Subcutaneous preadipocyte (primary cell): ENCODE data around the gene PHF24. TPM values are rescaled to one million over a fixed set of nuclear protein-coding genes. Genes with fewer than 3 reads are reported as not detected.

Source experiments
- total RNA-seq: library from RNA; depleted of rRNA; stranded (reverse); fragments of >200 nt; gene quantifications from 2 replicates; pipeline ENCODE4 v1.2.3, GENCODE V29; 2012

PHF24 gene
- total RNA-seq: not detected in 2 replicates

DNA sequence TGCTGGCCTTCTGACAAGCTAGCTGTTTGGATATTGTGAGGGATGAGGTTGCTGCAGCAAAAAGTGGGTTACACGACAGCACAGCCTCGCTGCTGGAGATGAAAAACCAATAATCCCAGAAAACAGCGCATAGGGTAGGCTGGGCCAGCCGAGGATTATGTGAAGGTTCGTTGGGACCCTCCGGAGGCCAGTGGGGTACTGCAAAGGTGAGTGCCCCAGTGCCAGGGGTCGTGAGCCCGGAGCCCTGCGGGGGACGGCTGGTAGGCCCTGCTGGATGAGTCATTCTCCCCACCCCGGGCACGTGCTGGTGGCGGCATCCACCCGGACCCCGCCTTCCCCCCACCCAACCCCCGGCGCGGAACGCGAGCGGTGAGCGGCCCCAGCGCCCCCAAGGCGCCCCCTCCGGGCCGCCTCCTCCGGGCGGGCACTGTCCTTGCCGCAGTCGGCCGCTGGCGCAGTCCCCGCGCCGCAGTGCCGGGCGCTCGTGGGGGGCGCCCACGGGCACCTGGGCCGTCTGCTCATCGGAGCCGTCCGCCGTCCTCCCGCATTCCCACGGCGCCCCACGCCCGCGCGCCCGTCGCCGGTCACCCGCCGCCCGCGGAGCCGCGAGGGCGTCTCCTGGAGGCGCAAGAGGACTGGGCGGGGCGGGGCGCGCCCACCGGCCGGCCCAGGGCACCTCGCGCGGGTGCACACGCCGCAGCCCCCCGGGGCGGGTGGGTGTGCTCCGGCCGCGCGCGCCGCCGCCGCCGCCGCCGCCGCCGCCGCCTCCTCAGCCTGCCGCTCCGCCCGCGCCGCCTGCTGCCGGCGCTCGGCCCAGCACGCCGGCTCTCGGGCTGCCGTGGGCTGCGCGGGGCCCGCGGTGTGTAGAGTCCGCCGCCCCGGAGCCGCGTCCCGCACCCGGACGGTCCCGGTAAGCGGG is at the start of gene PHF24:
TSS of gene PHF24 (plus strand) at position 794 of the 919 bp plus-strand sequence. CDS start 13,014 bp downstream, outside the sequence.

DNA sequence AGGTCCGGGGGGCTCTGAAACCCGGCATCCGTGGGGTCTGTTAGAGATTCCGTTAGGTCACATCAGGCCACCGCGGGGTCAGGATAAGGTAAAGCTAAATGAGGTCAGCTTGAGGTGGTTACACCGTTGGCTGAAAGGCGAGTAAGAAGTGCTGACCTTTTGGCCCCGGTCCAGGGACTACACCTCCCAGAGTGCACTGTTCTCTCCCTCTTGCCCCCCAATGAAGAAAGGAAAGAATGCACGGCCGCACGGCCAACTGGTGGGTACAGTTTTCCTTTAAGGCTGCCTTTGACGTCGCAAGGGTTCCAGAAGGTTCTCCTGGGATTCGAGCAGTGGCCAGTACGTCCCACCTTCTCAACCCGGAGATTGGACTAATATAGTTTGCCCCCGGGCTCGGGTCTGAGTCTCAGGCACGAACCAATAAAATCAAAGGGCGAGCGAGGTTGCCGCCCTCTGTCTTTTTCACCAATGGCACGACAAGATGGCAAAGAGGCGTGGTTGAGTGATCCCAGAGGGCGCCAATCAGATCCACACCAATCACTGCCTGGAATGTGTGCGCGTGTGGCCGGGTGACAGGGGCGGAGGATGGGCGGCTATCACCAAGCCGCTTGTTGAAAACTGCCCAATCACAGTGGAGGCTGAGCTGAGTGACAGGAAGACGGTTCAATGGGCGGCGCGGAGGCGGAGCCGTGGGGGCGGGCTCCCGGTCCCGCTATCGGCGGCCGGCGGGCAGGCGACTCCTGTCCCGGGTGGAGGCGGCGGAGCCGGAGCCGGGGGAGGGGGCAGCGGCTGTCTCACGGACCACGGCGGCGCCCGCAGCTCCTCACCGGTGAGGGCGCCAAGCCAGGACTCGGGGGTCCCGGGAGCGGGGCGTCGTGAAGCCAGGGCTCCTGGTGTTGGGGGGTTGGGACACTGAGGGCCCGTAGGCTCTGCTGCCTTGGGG is 31.2 kb downstream of the PHF24 start, which contains the start of gene DNAJB5:
TSS of gene DNAJB5 (plus strand) at position 743 of the 943 bp plus-strand sequence. CDS start 886 bp downstream, outside the sequence.

Other genes with a start within 250 kb of the PHF24 start
- not detected in 2 replicates for gene CCL21, start 248.1 kb upstream of the PHF24 start, total RNA-seq
- gene DNAJB5, start 31.5 kb downstream of the PHF24 start, total RNA-seq: 7.6 and 8.5 TPM in 2 replicates
- gene VCP, start 114.3 kb downstream of the PHF24 start, total RNA-seq: 288 and 366 TPM in 2 replicates
- gene FANCG, start 121.7 kb downstream of the PHF24 start, total RNA-seq: 25.7 and 36.6 TPM in 2 replicates
- 12.1 and 15.1 TPM in 2 replicates for gene PIGO, start 138.3 kb downstream of the PHF24 start, total RNA-seq
- 201 and 210 TPM in 2 replicates for gene STOML2, start 144.8 kb downstream of the PHF24 start, total RNA-seq
- 12.9 and 14.1 TPM in 2 replicates for gene ATOSB, start 157.6 kb downstream of the PHF24 start, total RNA-seq
- 23.1 and 25.2 TPM in 2 replicates for gene UNC13B, start 203.7 kb downstream of the PHF24 start, total RNA-seq